GM19455 (cell line): ENCODE data around the gene SPATA31C2.
"Not testable (repeated sequence)": the region's sequence is repeated elsewhere in the genome, so short reads cannot be mapped to it uniquely, and the experiment has no call there.

Source experiments
- ATAC-seq: cut with Tn5 transposase; IDR thresholded peaks from one replicate; pipeline ENCODE4 v1.9.1; 2021; ENCODE audit not compliant: unreplicated experiment

SPATA31C2 gene

DNA sequence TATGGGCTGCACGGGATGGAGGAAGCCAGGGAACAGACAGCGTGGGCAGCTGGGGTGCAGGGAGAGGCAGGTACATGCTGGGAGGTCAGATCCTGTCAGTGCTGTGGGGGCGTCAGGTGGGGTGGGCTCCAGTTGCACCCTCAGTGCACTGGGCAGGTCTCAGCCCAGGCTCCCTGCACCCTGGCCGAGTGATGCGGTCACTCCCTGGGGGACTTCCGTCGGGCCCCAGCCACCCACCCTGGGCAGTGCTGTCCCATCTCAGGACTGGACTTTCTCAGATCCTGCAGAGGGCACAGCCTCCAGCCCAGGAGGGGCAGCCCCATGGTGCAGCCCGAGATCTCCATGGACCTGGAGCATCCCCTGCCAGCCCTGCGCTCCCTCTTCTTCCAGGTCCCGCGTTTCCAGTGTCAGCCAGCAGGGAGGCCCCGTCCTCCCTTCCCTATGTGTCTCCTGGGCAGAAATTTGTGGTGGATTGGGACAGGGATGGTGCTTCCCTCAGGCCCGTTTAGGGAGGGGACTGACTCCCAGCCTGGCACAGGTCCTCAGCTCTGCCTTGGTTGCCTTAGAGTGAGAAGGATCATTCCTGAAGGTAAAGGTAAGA lies 10.5 kb downstream of the SPATA31C2 start:
- not testable (repeated sequence) for ATAC-seq

DNA sequence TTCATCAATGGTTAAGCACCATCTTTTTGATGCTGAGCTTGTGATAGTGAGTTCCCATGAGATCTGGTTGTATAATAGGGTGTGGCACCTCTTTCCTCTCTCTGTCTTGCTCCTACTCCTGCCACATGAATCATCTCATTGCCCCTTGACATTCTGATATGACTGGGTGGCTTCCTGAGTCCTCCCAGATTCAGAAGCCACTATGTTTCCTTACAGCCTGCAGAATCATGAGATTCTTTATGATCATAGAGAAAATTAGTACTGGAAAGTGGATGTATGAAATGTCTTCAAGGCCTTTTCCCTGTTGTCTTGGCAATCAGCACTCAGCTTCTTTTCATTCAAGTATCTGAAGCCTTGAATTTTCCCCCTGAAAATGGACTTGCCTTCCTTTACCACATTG lies 14.9 kb downstream of the SPATA31C2 start:
- ATAC-seq = not testable (repeated sequence)

DNA sequence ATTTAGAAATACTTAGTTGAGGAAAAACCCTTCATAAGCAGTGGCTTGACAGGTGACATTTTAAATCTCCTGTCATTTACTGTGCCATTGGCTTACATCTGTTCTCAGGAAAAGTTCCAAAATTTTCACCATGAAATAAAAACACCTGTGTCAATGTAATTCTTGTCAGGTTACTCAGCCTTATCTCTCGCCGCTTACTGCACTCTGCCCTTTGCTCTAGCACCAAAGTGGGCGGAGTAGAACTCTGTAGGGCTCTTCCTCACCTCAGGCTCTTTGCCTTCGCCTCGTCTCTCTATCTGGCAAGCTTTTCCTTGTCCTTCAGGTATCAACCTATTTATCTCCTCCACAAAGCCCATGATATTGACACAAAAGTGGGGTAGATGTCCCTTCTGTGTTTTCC lies 20.2 kb downstream of the SPATA31C2 start:
- ATAC-seq = not testable (repeated sequence)

- ATAC-seq = not testable (repeated sequence)
Observed at GRCh38 chr9:88114968-88115612, 23.2 kb downstream of the SPATA31C2 start.

DNA sequence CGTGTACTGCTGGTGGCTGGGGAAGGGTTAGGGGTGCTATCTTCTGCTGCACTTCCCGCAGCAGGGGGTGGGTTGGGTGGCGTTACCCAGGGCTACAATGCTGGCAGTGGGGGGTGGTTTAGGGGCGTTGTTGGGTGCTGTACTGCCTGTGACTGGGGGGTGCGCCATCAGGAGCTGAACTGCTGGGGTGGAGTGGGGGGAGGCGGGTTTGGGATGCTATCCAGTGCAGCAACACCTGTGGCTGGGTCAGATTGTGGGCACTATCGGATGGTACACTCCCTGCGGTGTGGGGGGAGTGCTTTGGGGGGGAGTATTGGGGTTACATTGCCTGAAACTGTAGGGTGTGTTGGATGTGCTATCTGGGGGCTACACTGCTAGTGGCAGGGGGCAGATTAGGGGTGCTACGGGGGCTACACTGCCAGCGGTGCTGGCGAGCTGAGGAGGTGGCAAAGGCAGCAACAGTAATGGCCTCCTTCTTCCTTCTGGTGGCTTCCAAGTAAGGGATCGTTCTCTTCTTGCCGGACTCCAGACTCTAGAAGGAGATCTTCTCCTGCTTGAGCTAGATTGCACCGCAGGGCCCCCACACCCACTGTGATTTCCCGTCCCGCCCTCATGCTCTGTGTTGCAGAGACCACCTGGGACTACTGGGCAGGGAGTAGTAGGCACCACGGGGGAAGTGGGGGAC lies 23.9 kb downstream of the SPATA31C2 start:
- not testable (repeated sequence) for ATAC-seq

DNA sequence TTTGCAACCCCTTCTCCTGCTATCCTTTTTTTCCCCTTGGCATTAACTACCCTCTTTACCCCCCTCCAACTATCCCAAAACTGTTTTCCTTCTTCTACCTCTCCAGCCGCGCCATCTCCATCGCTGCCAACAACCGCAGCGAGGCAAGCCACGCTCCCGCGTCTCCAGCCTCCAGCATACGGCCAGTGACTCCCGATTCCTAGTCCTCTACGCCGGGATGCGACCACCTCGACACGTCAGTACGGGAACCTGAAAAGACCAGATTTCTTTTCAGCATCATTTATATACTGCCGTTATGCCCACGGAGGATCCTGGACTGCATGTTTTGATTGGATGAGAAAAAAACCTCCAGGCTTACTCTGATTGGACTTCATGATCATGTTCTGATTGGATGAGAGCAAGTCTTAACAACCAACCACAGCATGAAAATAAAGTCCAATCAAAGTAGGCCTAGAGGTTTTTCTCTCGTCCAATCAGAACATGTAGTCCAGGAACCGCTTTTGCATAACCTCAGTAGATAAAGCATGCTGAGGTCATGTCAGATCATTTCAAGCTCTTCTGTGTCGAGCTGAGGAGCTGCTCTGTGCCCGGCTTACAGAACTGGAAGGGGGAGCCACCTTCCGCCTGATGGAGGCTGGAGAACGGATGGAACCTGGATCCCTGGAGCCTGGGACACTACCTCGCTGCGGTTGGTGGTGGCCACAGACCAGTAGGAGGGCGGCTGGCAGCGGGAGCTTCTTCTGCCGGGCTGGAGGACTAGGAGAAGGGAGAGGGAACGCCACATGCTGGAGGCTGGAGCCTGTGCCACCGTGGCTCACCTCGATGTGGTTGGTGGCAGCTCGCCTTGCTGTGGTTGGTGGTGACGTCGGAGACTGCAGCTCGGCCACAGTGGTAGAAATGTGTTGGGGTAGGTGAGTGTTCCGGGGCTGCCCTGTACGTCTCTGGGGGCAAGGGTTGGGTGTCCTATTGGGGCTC lies 24.8 kb downstream of the SPATA31C2 start:
- ATAC-seq = not testable (repeated sequence)

DNA sequence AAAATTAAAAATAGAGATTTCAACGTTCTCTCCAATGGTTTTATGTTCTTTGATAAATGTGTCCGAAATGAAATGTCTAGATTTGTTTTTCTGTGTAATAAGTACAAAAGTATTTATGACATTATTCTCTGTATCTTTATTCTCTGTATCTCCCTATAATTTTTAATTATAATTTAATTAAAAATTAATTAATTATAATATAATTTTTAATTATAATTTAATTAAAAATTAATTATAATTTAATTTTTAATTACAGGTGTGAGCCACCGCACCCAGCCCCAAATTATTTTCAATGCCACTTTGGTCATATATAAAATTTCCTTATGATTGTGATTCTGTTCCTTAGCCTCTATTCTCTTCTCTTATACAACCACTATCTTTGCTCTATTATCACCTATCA lies 28.2 kb downstream of the SPATA31C2 start:
- ATAC-seq = no peak

DNA sequence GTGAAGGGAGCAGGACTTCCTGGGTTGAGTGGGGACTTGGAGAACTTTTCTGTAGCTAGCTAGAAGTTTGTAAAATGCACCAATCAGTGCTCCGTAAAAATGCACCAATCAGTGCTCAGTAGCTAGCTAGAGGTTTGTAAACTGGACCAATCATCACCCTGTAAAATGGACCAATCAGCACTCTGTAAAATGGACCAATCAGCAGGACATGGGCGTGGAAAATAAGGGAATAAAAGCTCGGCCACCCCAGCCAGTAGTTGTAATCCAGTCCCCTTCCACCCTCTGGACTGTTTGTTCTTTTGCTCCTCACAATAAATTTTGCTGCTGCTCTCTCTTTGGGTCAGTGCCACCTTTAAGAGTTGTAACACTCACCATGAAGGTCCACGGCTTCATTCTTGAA lies 29.5 kb downstream of the SPATA31C2 start:
- no peak for ATAC-seq

GRCh38 chr9:88106492-88106891 lies 31.8 kb downstream of the SPATA31C2 start:
- no peak for ATAC-seq

DNA sequence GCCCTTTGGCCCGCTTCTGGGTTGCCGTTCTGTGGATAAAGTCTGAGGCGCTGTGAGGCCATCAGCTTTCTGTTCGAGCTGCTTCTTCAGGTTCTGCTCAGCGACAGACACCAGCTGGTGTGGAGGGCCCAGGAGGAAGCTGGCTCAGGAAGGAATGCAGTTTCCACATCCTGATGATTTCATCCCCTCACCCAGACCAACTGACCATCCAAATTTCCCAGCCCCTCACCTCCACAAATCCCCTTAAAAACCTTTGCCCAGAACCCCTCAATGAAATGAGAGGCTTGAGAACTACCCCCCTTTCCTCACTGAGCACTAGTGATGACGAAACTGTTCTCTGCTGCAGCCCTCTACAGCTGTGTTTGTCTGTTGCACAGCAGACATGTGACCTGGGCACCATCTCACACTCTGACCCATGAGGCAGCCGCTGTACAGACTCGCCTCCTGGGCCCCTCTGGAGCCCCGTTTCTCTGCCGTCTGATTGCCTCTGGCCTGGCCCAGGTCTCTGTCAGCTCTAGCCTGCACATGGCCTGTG lies 45.4 kb downstream of the SPATA31C2 start:
- ATAC-seq = no peak

GRCh38 chr9:88090151-88090581 lies 48.1 kb downstream of the SPATA31C2 start:
- no peak for ATAC-seq

- ATAC-seq = no peak
Observed at GRCh38 chr9:88087906-88088305, 50.4 kb downstream of the SPATA31C2 start.

DNA sequence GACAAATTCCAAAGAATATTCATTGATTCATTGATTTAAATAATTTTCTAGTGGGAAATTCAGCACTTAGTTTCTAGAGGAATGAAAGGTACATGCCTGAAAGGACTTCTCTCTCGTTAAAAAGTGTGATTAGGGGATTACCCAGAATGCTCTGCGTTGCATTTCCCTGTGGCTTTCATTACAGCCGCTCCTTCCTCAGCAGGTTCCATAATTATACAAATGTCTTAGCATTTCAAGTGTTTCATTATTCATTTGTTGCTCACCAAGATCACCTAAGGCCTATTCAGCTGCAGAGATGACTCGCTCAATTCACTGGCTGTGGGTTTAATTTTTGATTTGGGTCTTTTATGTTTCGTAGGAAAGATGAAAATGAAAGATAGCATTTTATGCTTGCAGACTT lies 52.8 kb downstream of the SPATA31C2 start:
- no peak for ATAC-seq

DNA sequence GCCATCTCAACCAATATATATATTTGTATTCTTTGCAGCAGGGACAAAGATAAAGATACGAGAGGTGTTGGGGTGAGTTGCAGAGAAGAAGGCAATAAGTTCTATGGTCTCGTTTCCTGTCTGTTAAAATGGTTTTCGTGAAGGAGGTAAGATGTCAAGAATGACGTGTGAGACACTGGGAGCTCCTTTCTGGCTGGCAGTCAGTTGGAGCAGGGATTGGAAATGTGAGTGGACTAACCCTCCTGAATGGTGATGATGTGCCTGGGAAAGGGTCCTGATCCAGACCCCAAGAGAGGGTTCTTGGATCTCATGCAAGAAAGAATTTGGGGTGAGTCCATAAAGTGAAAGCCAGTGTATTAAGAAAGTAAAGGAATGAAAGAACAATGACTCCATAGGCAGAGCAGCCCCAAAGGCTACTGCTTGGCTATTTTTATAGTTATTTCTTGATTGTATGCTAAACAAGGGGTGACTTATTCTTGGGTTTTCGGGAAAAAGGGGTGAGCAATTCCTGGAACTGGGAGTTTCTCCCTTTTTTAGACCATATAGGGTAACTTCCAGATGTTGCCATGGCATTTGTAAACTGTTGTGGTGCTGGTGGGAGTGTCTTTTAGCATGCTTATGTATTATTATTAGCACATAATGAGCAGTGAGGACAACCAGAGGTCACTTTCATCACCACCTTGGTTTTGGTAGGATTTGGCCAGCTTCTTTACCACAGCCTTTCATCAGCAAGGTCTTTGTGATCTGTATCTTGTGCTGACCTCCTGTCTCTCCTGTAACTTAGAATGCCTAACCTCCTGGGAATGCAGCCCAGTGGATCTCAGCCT lies 53.7 kb downstream of the SPATA31C2 start:
- no peak for ATAC-seq
